GM06990 (cell line): Measurements from ENCODE around the gene TBC1D21.
A peak's percentile ranks its signal among the peaks of the same experiment; 100 is the strongest.

Experiments used
- DNase-seq: peaks from one replicate; pipeline ENCODE4 v3.0.0-alpha.2; 2011; ENCODE audit not compliant: insufficient read length; ENCODE audit errors: extremely low read depth
- H3K27me3 ChIP-seq: replicated peaks from 2 replicates; pipeline ENCODE4 v1.6.0; 2011; ENCODE audit warnings: low read length; ENCODE audit not compliant: control insufficient read depth, insufficient read depth
- H3K36me3 ChIP-seq: 2 replicates; pipeline ENCODE4 v1.5.1; 2011; ENCODE audit warnings: low read length; ENCODE audit not compliant: control insufficient read depth, insufficient read depth
- H3K4me3 ChIP-seq: replicated peaks from 2 replicates; pipeline ENCODE4 v1.5.1; 2011; ENCODE audit warnings: low read depth, mild to moderate bottlenecking, control low read depth, low read length
- CTCF ChIP-seq: IDR thresholded peaks from 2 replicates; pipeline ENCODE4 v1.5.1; 2011; ENCODE audit warnings: low read length, control low read depth, mild to moderate bottlenecking, inconsistent platforms; ENCODE audit not compliant: insufficient read depth, poor library complexity, severe bottlenecking

Gene TBC1D21

GRCh38 chr15:73891328-73892315, 18.3 kb downstream of the TBC1D21 start:
- Histone ChIP-seq H3K36me3 (no peaks in the 10 kb centered on the region), H3K27me3 (no peaks in the 10 kb centered on the region; the same call in none of the 2 replicates), H3K4me3 (no peak overlapping the region)
- TF ChIP-seq CTCF, result no peak
- DNase-seq, result no peak

GRCh38 chr15:73892446-73893226, 19.3 kb downstream of the TBC1D21 start:
- DNase-seq, result no peak
- H3K27me3 ChIP-seq, result no peaks in the 10 kb centered on the region; the same call in none of the 2 replicates
- TF ChIP-seq CTCF, result no peak
- no peak overlapping the region for H3K4me3 ChIP-seq
- H3K36me3 ChIP-seq, result no peaks in the 10 kb centered on the region

- TF ChIP-seq CTCF, result no peak
- no peak for DNase-seq
- Histone ChIP-seq H3K27me3 (no peaks in the 10 kb centered on the region; the same call in 1 of the 2 replicates), H3K36me3 (no peaks in the 10 kb centered on the region), H3K4me3 (no peak overlapping the region)
Measured at GRCh38 chr15:73894133-73894814, 20.9 kb downstream of the TBC1D21 start.

- peak; percentile 93 for TF ChIP-seq CTCF
- no peaks in the 10 kb centered on the region for H3K36me3 ChIP-seq
Measured at GRCh38 chr15:73897441-73898261, 24.3 kb downstream of the TBC1D21 start.

More at GRCh38 chr15:73897441-73898261, 24.3 kb downstream of the TBC1D21 start:
- H3K27me3 ChIP-seq, result peaks cover under 1% of the 10 kb centered on the region; the same call in 1 of the 2 replicates
- H3K4me3 ChIP-seq, result no peak overlapping the region
- peak; percentile 23 for DNase-seq
